Thyroid gland (tissue), 4 donors: ENCODE results near the gene CDCA4. TPM values are rescaled to one million over a fixed set of nuclear protein-coding genes. Genes with fewer than 3 reads are reported as not detected.

Experiments used
- DNase-seq, 2 donors: peaks; one replicate each; pipeline ENCODE4 v3.0.0-alpha.2; 2019
- H3K27ac ChIP-seq, 3 donors: fragments of 200-600 bp; sonication (generic); 1 replicate in 2 of 3; 2 replicates in 1 of 3; pipeline ENCODE4 v1.5.1; 2016 to 2019; ENCODE audit warnings: mild to moderate bottlenecking in 1 of 3, moderate library complexity in 1 of 3
- H3K27me3 ChIP-seq: fragments of 200-600 bp; sonication (generic); one replicate; pipeline ENCODE4 v1.5.1; 2019
- H3K36me3 ChIP-seq, 2 donors: fragments of 200-600 bp; sonication (generic); one replicate each; pipeline ENCODE4 v1.5.1; 2016 to 2019
- H3K4me1 ChIP-seq, 2 donors: fragments of 200-600 bp; sonication (generic); one replicate each; pipeline ENCODE4 v1.5.1; 2017 to 2019
- H3K4me3 ChIP-seq, 3 donors: fragments of 200-600 bp; sonication (generic); replicated peaks in 1 of 3; 1 replicate in 2 of 3; 2 replicates in 1 of 3; pipeline ENCODE4 v1.5.1; 2016; ENCODE audit warnings: mild to moderate bottlenecking in 1 of 3
- H3K9me3 ChIP-seq: fragments of 200-600 bp; sonication (generic); one replicate; pipeline ENCODE4 v1.5.1; 2017
- POLR2A ChIP-seq, 2 donors: fragments of 450-650 bp; IDR thresholded peaks; one replicate each; pipeline ENCODE4 v1.6.1; 2017; ENCODE audit warnings: antibody characterized with exemption in 2 of 2, mild to moderate bottlenecking in 2 of 2, moderate library complexity in 1 of 2
- WGBS, 2 donors: methylation state at CpG; one replicate each; pipeline ENCODE4 v1.1.5; 2017; 5-methylcytosine and 5-hydroxymethylcytosine counted together
- intact Hi-C: fragments of 100-400 bp; cut with DNase I; formaldehyde crosslinking; loops from one replicate; pipeline ENCODE4 v1.15.1; 2023
- total RNA-seq, 4 donors: library from RNA; depleted of rRNA; stranded (reverse); fragments of >200 nt; gene quantifications; one replicate each; pipeline ENCODE4 v1.2.3, GENCODE V29; 2016
- TF ChIP-seq, protein P1 (sequence below), 6 experiments: fragments of 200-600 bp in 3 of 6; fragments of 450-650 bp in 3 of 6; sonication (generic) in 3 of 6; IDR thresholded peaks; one replicate each; pipeline ENCODE4 v1.5.1; 2016 to 2019; ENCODE audit warnings: antibody characterized with exemption in 6 of 6, mild to moderate bottlenecking in 2 of 6, inconsistent platforms in 1 of 6, moderate library complexity in 1 of 6

The CDCA4 gene
- total RNA-seq, 4 donors from 2014 or later = 5.8 to 8.1 (median 7.3) TPM

DNA sequence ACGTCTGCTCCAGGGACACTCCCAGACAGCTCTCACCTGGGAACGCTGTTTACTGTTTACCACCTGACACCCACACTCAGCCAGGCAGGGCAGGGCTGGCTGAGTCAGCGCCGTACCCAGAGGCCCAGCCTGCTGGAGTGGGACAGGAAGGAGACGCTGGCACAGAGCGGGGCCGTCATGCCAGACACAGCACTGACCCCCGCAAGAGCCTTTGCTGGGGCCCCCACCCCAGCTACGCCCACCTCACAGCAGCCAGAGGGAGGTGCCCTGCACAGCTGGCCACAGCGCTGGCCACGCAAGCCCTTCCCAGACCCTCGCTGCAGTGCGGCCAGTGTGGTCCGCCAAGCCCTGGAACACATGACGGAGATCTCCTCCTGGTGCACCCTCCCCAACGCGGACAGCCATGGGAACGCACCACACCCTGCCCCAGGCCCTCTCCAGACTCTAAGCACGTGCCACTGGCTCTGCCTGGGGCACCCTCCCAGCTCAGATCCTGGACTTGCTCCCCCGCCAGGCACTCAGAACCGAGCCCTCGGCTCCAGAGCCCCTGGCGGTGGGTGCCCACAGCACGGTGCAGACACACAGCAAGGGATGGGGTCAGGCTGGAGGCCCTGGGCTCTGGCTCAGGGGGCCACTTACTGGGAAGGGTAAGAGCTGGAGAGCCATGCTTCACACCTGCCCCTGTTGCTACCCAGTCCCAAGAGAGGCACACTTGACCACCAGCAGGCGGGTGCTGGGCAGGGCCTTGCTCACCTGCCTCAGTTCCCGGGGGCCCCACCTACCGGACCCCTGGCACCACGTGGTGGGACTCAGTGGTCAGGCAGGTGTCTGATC is 48.4 kb downstream of the CDCA4 start:
- Histone ChIP-seq H3K4me3 (no peak overlapping the region), H3K36me3 (no peaks in the 10 kb centered on the region), H3K9me3 (no peaks in the 10 kb centered on the region), H3K4me1 (peaks cover 66 to 95% of the 10 kb centered on the region in 2 donors), H3K27me3 (no peaks in the 10 kb centered on the region), H3K27ac (peak overlapping the region; percentile 78 to 94 (median 84))
- intact Hi-C loops = loop anchor here (10.0 kb wide), 1 partner anchor 148 kb away; no protein-coding TSS in a partner anchor
- peak; percentile 83 to 88 for DNase-seq
- TF ChIP-seq POLR2A (IDR thresholded peaks at IDR 0.05) = peak in 1 of 2 donors; percentile 6
- TF ChIP-seq, protein P1, sequence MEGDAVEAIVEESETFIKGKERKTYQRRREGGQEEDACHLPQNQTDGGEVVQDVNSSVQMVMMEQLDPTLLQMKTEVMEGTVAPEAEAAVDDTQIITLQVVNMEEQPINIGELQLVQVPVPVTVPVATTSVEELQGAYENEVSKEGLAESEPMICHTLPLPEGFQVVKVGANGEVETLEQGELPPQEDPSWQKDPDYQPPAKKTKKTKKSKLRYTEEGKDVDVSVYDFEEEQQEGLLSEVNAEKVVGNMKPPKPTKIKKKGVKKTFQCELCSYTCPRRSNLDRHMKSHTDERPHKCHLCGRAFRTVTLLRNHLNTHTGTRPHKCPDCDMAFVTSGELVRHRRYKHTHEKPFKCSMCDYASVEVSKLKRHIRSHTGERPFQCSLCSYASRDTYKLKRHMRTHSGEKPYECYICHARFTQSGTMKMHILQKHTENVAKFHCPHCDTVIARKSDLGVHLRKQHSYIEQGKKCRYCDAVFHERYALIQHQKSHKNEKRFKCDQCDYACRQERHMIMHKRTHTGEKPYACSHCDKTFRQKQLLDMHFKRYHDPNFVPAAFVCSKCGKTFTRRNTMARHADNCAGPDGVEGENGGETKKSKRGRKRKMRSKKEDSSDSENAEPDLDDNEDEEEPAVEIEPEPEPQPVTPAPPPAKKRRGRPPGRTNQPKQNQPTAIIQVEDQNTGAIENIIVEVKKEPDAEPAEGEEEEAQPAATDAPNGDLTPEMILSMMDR (IDR thresholded peaks at IDR 0.05) = peak in 1 of 6 experiments; percentile 26
- 27 to 50% methylated on average over 8 to 15 of the region's 28 CpGs for WGBS, 2 donors

DNA sequence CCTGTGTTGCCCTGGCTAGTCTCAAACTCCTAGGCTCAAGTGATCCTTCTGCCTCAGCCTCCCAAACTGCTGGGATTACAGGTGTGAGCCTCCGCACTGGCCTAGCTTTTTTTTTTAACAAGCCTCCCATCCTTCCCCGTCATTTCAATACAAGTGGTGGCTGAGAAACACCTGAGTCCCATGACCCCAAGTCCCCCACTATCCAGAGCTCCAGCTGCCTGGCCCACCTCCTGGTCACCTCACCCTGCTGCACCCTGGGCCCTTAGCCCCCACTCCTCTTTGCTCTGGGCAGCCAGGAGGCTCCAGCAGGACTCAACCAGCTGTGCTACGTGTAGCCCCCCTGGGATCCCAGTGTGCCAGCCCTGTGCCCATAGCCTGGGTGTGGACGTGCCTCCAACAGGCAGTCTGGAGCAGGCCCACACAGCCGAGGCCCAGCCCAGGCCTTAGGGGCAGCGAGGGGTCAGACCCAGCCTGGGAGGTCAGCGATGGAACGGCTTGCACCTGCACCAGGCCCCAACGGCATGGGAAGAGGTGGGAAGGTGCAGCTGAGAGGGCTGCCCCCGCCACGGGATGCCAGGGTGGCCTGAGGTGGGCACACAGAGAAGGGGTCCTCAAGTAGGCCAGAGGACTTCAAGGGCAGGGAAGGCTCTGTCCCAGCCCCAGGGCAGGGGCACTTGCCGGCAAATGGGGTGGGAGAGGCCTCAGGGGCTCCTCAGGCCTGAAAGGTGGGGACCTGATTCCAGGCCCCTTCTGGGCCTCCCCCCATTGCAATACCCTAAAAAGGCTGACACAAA is 49.2 kb downstream of the CDCA4 start:
- intact Hi-C loops = loop anchor here (10.0 kb wide), 1 partner anchor 147 kb away; no protein-coding TSS in a partner anchor
- Histone ChIP-seq H3K36me3 (no peaks in the 10 kb centered on the region), H3K27ac (peak overlapping the region; percentile 78 to 94 (median 84)), H3K27me3 (no peaks in the 10 kb centered on the region), H3K9me3 (no peaks in the 10 kb centered on the region), H3K4me3 (no peak overlapping the region), H3K4me1 (peaks cover 72 to 95% of the 10 kb centered on the region in 2 donors)
- TF ChIP-seq, protein P1 (IDR thresholded peaks at IDR 0.05) = no peak
- no peak for TF ChIP-seq POLR2A (IDR thresholded peaks at IDR 0.05)
- WGBS, 2 donors = 93 to 97% methylated on average over 5 to 12 of the region's 12 CpGs
- no peak for DNase-seq

DNA sequence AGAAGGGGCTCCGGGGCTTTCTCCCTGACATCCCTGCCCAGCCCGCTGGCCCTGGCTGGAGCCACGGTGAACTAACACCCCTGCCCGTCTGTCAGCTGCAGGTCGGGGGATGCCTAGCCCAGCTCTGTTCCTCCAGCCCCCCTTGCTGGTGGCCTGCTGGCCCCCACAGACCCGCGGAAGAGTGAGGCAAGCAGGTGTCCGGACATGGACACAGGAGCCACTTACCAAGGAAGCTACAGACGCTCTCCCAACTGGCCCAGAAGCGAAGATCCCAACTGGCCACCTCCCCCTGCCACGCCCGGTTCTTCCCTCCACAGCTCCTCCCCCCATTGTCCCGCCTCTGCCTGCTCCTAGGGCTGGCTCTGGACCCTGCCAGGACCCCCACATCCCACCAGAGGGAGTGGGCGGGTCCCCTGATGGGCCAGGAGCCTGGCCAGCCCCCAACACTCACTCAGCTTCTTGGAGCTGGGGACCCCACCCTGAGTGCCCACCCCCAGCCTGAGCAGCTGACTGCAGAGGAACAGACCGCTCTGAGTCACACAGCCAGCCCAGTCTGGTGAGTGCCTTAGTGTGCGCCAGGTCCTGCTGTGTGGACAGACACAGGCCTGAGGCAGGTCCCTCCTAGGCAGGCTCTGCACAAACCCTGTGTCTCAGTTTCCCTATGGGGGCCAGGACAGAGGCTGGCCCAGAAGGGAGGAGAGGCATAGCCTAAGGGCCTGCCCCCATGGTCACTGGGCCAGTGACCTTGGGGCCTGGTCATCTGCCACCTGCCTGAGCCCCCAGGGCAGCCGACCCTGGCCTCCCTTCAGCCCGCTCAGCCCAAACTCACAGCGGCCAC is 50.4 kb downstream of the CDCA4 start:
- Histone ChIP-seq H3K36me3 (no peaks in the 10 kb centered on the region), H3K4me1 (peaks cover 63 to 85% of the 10 kb centered on the region in 2 donors), H3K27ac (peak overlapping the region in 2 of 3 donors; percentile 49 to 84), H3K4me3 (no peak overlapping the region), H3K9me3 (no peaks in the 10 kb centered on the region), H3K27me3 (no peaks in the 10 kb centered on the region)
- WGBS, 2 donors = 82 to 83% methylated on average over 10 to 14 of the region's 19 CpGs
- DNase-seq = no peak
- TF ChIP-seq, protein P1 (IDR thresholded peaks at IDR 0.05) = no peak
- TF ChIP-seq POLR2A (IDR thresholded peaks at IDR 0.05) = no peak
- intact Hi-C loops = loop anchor here (10.0 kb wide), 1 partner anchor 146 kb away; no protein-coding TSS in a partner anchor

DNA sequence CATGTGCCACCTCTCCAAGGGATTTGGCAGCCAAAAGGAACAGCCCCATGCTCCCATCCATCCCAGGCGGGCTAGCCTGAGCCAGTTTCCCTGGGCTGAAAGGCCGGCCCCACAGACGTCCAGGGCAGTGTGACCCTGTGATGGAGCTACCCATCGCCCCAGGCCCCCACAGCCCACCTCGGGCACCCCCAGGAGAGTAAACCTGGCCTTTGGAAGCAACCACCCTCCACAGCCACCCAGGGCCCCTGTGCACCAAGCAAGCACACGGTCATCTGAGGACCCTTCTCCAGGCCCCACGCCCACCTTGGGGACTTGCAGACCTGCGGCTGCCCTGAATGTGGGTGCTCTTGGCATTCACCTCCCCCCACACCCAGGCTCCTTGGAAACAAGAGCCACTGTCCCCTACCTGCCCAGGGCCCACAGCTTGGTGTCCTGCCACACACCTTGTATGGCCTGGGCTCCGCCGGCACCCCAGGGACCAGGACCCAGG is 51.1 kb downstream of the CDCA4 start:
- 90 to 91% methylated on average over 6 to 10 of the region's 10 CpGs for WGBS, 2 donors
- peak overlapping the region in 1 of 3 donors; percentile 78 for H3K27ac ChIP-seq
- DNase-seq = no peak
- no peak overlapping the region for H3K4me3 ChIP-seq
- H3K27me3 ChIP-seq = no peaks in the 10 kb centered on the region
- no peaks in the 10 kb centered on the region for H3K9me3 ChIP-seq
- peaks cover 58 to 79% of the 10 kb centered on the region in 2 donors for H3K4me1 ChIP-seq
- H3K36me3 ChIP-seq = no peaks in the 10 kb centered on the region
- TF ChIP-seq POLR2A (IDR thresholded peaks at IDR 0.05) = no peak
- TF ChIP-seq, protein P1 (IDR thresholded peaks at IDR 0.05) = no peak
- intact Hi-C loops = loop anchor here (10.0 kb wide), 1 partner anchor 145 kb away; no protein-coding TSS in a partner anchor
